HEK293 (cell line): ENCODE results near the gene SHLD1.
"Not testable (repeated sequence)": the region's sequence is repeated elsewhere in the genome, so short reads cannot be mapped to it uniquely, and the experiment has no call there.

Experiments
- CTCF ChIP-seq: fragments of 450-650 bp; formaldehyde crosslinking; IDR thresholded peaks from 2 replicates; pipeline ENCODE4 v1.5.1; 2016; ENCODE audit warnings: missing biosample characterization, missing genetic modification characterization
- PBX3 ChIP-seq: sonication (generic); formaldehyde crosslinking; IDR thresholded peaks from 2 replicates; pipeline ENCODE4 v1.8.1; 2022; ENCODE audit warnings: mild to moderate bottlenecking, moderate library complexity, missing genetic modification reagents
- TCF7L2 ChIP-seq: IDR thresholded peaks from 2 replicates; pipeline ENCODE4 v1.6.1; 2011; ENCODE audit warnings: low read depth, mild to moderate bottlenecking, inconsistent platforms, low read length, moderate library complexity, borderline replicate concordance
- ZNF184 ChIP-seq: fragments of 450-650 bp; IDR thresholded peaks from 2 replicates; pipeline ENCODE4 v1.5.1; 2018; ENCODE audit warnings: missing biosample characterization, mild to moderate bottlenecking, missing genetic modification characterization
- ZNF561 ChIP-seq: fragments of 450-650 bp; IDR thresholded peaks from 2 replicates; pipeline ENCODE4 v1.5.1; 2018; ENCODE audit warnings: missing biosample characterization, missing genetic modification characterization, borderline replicate concordance
- ZNF626 ChIP-seq: fragments of 450-650 bp; sonication (Bioruptor Pico); formaldehyde crosslinking; IDR thresholded peaks from 2 replicates; pipeline ENCODE4 v1.5.1; 2018; ENCODE audit warnings: missing biosample characterization, missing genetic modification characterization, inconsistent platforms

GRCh38 chr20:5721356-5721755 is 28.8 kb upstream of the SHLD1 start:
- TF ChIP-seq CTCF; PBX3 (CRISPR knock-in tag); TCF7L2; ZNF561 (tag by site-specific recombination); ZNF184; ZNF626: not testable (repeated sequence)
